Measurements from ENCODE around the gene TFDP1.

Gene TFDP1

DNA sequence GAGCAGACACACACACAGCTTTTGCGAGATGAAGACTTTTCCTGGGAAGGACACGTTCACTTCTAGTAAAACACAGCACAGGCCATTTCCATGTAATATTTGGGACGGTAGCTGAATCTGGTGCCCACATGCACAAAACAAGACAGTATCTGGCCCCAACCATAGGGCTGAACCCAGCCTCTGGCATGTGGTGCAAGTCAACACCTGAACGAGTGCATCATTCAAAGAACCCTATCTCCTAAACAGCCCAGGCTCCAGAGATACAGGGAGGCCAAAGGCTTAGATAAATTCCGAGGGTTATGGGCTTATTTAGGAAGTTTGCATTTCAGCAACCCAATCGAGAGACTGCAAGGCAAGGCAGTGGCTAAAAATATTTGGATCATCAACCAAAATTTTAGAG, 2.7 kb upstream of the TFDP1 start:
- H3K27ac Mint-ChIP-seq = peak overlapping the region in 1 of 3 experiments; percentile 19
- peak overlapping the region in 2 of 3 experiments; percentile 87 for H3K4me3 Mint-ChIP-seq
- H3K9me3 Mint-ChIP-seq = peaks cover 7% of the 10 kb centered on the region
- peaks cover 5% of the 10 kb centered on the region for H3K36me3 Mint-ChIP-seq (ENCODE audit: low read depth)
- H3K27me3 Mint-ChIP-seq (ENCODE audit: low read depth) = no peaks in the 10 kb centered on the region
- TF ChIP-seq CTCF (IDR thresholded peaks at IDR 0.05; ENCODE audit: unreplicated experiment in 3 of 3) = no peak
- H3K4me1 Mint-ChIP-seq = peaks cover 6% of the 10 kb centered on the region

GRCh38 chr13:113582841-113583631, 1.5 kb upstream of the TFDP1 start:
- Mint-ChIP-seq H3K36me3 (ENCODE audit: low read depth) (peaks cover 12% of the 10 kb centered on the region), H3K4me1 (peaks cover 6% of the 10 kb centered on the region), H3K27ac (peak overlapping the region in 2 of 3 experiments; percentile 64 to 82), H3K9me3 (no peaks in the 10 kb centered on the region), H3K4me3 (peak overlapping the region; percentile 81 to 87 (median 87)), H3K27me3 (ENCODE audit: low read depth) (no peaks in the 10 kb centered on the region)
- no peak for TF ChIP-seq CTCF (IDR thresholded peaks at IDR 0.05; ENCODE audit: unreplicated experiment in 3 of 3)

DNA sequence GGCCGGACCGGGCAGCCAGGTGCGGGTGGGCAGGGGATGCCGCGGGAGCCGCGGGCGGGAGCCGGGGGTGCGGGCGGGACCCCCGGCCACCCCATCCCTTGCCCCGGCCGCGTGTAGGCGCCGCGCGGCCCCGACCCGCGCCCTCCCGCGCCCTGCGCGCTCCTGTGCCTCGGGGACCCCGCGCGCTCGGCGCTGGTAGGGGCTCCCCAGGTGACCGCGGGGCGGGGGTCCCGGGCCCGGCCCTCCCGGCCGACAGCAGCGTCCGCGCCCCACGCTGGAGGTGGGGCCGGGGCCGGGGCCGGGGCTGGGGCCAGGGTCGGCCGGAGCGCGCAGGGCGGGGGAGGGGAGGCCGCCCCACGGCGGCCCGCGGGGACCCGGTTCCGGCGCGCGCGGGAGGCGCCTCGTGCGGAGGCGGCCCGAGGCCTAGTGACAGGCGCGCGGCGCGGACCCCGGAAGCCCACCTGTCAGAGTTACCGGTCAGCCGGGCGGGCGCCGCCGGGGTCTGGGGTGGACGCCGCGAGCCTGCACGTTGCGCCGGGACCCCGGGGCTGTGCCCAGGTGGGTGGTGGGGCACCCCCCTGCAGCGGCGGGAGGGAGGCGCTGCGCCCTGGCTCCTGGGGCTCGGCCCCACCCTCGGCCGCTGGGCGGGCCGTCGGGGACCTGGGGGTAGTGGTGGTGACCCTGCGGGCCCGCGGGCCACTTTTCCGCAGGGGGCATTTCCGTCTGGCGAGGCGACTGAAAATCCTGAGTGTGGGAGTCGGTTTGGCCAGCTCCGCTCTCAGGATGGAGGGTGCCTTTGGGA, 518 bp downstream of the TFDP1 start:
- peaks cover 28% of the 10 kb centered on the region for H3K36me3 Mint-ChIP-seq (ENCODE audit: low read depth)
- peak overlapping the region; percentile 66 to 75 (median 70) for H3K27ac Mint-ChIP-seq
- H3K9me3 Mint-ChIP-seq = no peaks in the 10 kb centered on the region
- peak overlapping the region; percentile 85 to 95 (median 93) for H3K4me3 Mint-ChIP-seq
- H3K4me1 Mint-ChIP-seq = peaks cover 6% of the 10 kb centered on the region
- TF ChIP-seq CTCF (IDR thresholded peaks at IDR 0.05; ENCODE audit: unreplicated experiment in 3 of 3) = no peak
- no peaks in the 10 kb centered on the region for H3K27me3 Mint-ChIP-seq (ENCODE audit: low read depth)

DNA sequence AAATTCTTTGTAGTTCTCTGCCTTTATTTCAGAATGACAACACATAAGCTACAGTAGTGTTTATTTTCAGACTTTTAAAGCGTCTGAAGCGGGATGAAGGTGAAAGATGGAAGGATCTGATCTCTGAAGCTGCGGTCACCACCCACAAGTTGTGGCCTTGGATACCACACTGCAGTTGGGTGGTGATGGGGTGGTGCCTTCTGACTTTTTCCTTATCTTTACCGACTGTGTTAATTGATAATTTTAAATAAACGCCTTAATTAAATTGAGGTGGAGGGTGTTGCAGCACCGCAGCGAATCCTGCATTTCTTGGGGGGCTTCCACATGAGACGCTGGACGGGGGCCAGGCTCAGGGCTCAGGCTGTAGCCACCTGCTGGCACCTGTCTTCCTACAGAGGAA, 1.3 kb downstream of the TFDP1 start:
- peak overlapping the region; percentile 85 to 95 (median 93) for H3K4me3 Mint-ChIP-seq
- H3K27me3 Mint-ChIP-seq (ENCODE audit: low read depth) = no peaks in the 10 kb centered on the region
- peaks cover 6% of the 10 kb centered on the region for H3K4me1 Mint-ChIP-seq
- peak overlapping the region; percentile 66 to 75 (median 70) for H3K27ac Mint-ChIP-seq
- peaks cover 34% of the 10 kb centered on the region for H3K36me3 Mint-ChIP-seq (ENCODE audit: low read depth)
- H3K9me3 Mint-ChIP-seq = no peaks in the 10 kb centered on the region
- TF ChIP-seq CTCF (IDR thresholded peaks at IDR 0.05; ENCODE audit: unreplicated experiment in 3 of 3) = no peak

- Mint-ChIP-seq H3K27ac (no peak overlapping the region), H3K27me3 (ENCODE audit: low read depth) (no peaks in the 10 kb centered on the region)
Observed at GRCh38 chr13:113586661-113587479, 2.3 kb downstream of the TFDP1 start.

More at GRCh38 chr13:113586661-113587479, 2.3 kb downstream of the TFDP1 start:
- Mint-ChIP-seq H3K4me1 (peaks cover 6% of the 10 kb centered on the region), H3K4me3 (peak overlapping the region; percentile 85 to 95 (median 93)), H3K9me3 (no peaks in the 10 kb centered on the region), H3K36me3 (ENCODE audit: low read depth) (peaks cover 41% of the 10 kb centered on the region)
- TF ChIP-seq CTCF (IDR thresholded peaks at IDR 0.05; ENCODE audit: unreplicated experiment in 3 of 3) = no peak

All from nephron (organoid).